ENCODE measurements around the gene ARFRP1. TPM values are rescaled to one million over a fixed set of nuclear protein-coding genes. Genes with fewer than 3 reads are reported as not detected.

ARFRP1 gene
- polyA plus RNA-seq, 3 donors = 18.2 to 31.1 (median 20.7) TPM

GRCh38 chr20:63664143-63664851, 43.5 kb downstream of the ARFRP1 start:
- no peaks in the 10 kb centered on the region for H3K9me3 ChIP-seq (replicated peaks in 1 of 2; ENCODE audit: control insufficient read depth in 1 of 2, insufficient read depth in 1 of 2, low read length in 2 of 2)
- no peak overlapping the region for H3K4me2 ChIP-seq (replicated peaks; ENCODE audit: extremely low read depth, low read length, poor library complexity, severe bottlenecking)
- no peaks in the 10 kb centered on the region for H4K20me1 ChIP-seq (ENCODE audit: insufficient read depth, low read length)
- Mint-ChIP-seq H3K36me3 (peaks cover 72 to 85% of the 10 kb centered on the region in 2 donors), H3K4me3 (no peak overlapping the region), H3K4me1 (peaks cover 7% of the 10 kb centered on the region), H3K27ac (peak overlapping the region in 2 of 7 donors; percentile 20 to 53), H3K9me3 (peaks cover 0 to 1% (median 0%) of the 10 kb centered on the region in 7 donors), H3K27me3 (ENCODE audit: low read depth in 3 of 3) (peaks cover 0 to 2% (median 0%) of the 10 kb centered on the region in 3 donors)
- no peak overlapping the region for H3K27ac ChIP-seq (ENCODE audit: low read depth in 1 of 2, low read length in 2 of 2)
- peaks cover 3 to 4% of the 10 kb centered on the region in 2 donors for H3K4me1 ChIP-seq (ENCODE audit: control insufficient read depth in 1 of 2, insufficient read depth in 2 of 2, low read length in 2 of 2)
- WGBS (ENCODE audit: insufficient coverage) = 96% methylated on average over 22 of the region's 22 CpGs
- H3K4me3 ChIP-seq (replicated peaks in 1 of 3; ENCODE audit: low read depth in 2 of 3, low read length in 3 of 3) = no peak overlapping the region
- no peak for DNase-seq
- H3K9ac ChIP-seq (ENCODE audit: insufficient read depth, low read length, poor library complexity, severe bottlenecking) = no peak overlapping the region
- peaks cover 6% of the 10 kb centered on the region for H3K79me2 ChIP-seq (ENCODE audit: insufficient read depth, low read length)
- intact Hi-C loops (cut with micrococcal nuclease) = no loop called here
- H3K27me3 ChIP-seq (ENCODE audit: control insufficient read depth in 2 of 2, insufficient read depth in 2 of 2, low read length in 2 of 2) = no peaks in the 10 kb centered on the region
- TF ChIP-seq, protein P1, sequence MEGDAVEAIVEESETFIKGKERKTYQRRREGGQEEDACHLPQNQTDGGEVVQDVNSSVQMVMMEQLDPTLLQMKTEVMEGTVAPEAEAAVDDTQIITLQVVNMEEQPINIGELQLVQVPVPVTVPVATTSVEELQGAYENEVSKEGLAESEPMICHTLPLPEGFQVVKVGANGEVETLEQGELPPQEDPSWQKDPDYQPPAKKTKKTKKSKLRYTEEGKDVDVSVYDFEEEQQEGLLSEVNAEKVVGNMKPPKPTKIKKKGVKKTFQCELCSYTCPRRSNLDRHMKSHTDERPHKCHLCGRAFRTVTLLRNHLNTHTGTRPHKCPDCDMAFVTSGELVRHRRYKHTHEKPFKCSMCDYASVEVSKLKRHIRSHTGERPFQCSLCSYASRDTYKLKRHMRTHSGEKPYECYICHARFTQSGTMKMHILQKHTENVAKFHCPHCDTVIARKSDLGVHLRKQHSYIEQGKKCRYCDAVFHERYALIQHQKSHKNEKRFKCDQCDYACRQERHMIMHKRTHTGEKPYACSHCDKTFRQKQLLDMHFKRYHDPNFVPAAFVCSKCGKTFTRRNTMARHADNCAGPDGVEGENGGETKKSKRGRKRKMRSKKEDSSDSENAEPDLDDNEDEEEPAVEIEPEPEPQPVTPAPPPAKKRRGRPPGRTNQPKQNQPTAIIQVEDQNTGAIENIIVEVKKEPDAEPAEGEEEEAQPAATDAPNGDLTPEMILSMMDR (IDR thresholded peaks at IDR 0.05) = no peak
- H2AFZ ChIP-seq (ENCODE audit: insufficient read depth, low read depth, low read length, poor library complexity, severe bottlenecking) = no peak overlapping the region
- peaks cover 62 to 88% of the 10 kb centered on the region in 2 donors for H3K36me3 ChIP-seq (replicated peaks in 1 of 2; ENCODE audit: control insufficient read depth in 1 of 2, insufficient read depth in 2 of 2, low read length in 2 of 2)

DNA sequence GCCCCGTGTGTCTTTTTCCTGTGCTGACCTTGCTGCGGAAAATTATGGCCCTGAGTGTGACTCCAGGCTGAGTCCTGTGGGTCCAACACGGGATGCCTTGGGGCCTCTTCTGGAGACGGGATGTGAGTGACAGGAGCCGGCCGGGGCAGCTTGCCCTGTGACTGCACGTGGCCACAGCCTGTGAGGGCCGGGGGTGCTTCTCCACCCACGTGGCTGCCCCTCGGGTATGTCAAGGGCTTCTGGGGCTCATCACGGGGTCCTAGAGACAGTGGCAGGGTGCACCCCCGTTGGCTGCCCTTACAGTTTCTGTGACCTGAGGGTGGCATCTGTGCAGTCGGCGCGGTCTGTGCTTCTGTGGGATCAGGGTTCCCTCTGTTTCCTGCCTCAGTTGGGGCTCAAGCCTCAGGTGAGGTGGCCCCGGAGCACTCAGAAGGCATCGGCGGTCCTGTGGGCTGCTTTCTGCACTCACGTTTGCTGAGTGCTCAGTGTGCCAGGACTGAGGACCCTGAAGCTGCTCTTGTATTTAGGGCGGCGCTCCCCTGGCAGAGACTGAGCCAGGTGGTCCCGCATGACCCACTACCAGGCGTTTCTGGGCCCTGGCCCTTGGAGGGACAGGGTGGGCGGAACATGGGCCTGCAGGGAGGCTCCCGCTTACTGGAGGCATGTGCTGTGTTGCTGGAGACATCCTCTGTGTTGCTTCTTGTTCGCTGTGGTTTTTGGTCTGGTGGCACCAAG, 44.3 kb downstream of the ARFRP1 start:
- Histone ChIP-seq H3K9me3 (replicated peaks in 1 of 2; ENCODE audit: control insufficient read depth in 1 of 2, insufficient read depth in 1 of 2, low read length in 2 of 2) (no peaks in the 10 kb centered on the region), H3K4me2 (replicated peaks; ENCODE audit: extremely low read depth, low read length, poor library complexity, severe bottlenecking) (no peak overlapping the region), H3K36me3 (replicated peaks in 1 of 2; ENCODE audit: control insufficient read depth in 1 of 2, insufficient read depth in 2 of 2, low read length in 2 of 2) (peaks cover 58 to 82% of the 10 kb centered on the region in 2 donors), H3K27me3 (ENCODE audit: control insufficient read depth in 2 of 2, insufficient read depth in 2 of 2, low read length in 2 of 2) (no peaks in the 10 kb centered on the region), H3K79me2 (ENCODE audit: insufficient read depth, low read length) (peaks cover 9% of the 10 kb centered on the region), H2AFZ (ENCODE audit: insufficient read depth, low read depth, low read length, poor library complexity, severe bottlenecking) (no peak overlapping the region), H4K20me1 (ENCODE audit: insufficient read depth, low read length) (no peaks in the 10 kb centered on the region), H3K4me3 (replicated peaks in 1 of 3; ENCODE audit: low read depth in 2 of 3, low read length in 3 of 3) (no peak overlapping the region), H3K9ac (ENCODE audit: insufficient read depth, low read length, poor library complexity, severe bottlenecking) (no peak overlapping the region), H3K27ac (ENCODE audit: low read depth in 1 of 2, low read length in 2 of 2) (no peak overlapping the region), H3K4me1 (ENCODE audit: control insufficient read depth in 1 of 2, insufficient read depth in 2 of 2, low read length in 2 of 2) (peaks cover 10 to 11% of the 10 kb centered on the region in 2 donors)
- Mint-ChIP-seq H3K4me1 (peaks cover 15% of the 10 kb centered on the region), H3K27me3 (ENCODE audit: low read depth in 3 of 3) (peaks cover 0 to 3% (median 0%) of the 10 kb centered on the region in 3 donors), H3K36me3 (peaks cover 64 to 77% of the 10 kb centered on the region in 2 donors), H3K9me3 (peaks cover 0 to 1% (median 0%) of the 10 kb centered on the region in 7 donors), H3K4me3 (no peak overlapping the region), H3K27ac (peak overlapping the region in 1 of 7 donors; percentile 25)
- intact Hi-C loops (cut with micrococcal nuclease) = no loop called here
- 96% methylated on average over 26 of the region's 26 CpGs for whole genome bisulfite sequencing (ENCODE audit: insufficient coverage)
- no peak for DNase-seq
- TF ChIP-seq, protein P1 (IDR thresholded peaks at IDR 0.05) = no peak

Data from CD14-positive monocyte (primary cell).